ENCODE measurements around the gene TTLL10. TPM values are rescaled to one million over a fixed set of nuclear protein-coding genes. Genes with fewer than 3 reads are reported as not detected.
A peak's percentile ranks its signal among the peaks of the same experiment; 100 is the strongest.

The TTLL10 gene
- polyA plus RNA-seq, 1 of the 3 experiments (the other 2 are of a cell fraction) = not detected

GRCh38 chr1:1203561-1204424, 30.1 kb downstream of the TTLL10 start:
- H2AFZ ChIP-seq (ENCODE audit: low read depth) = no peak overlapping the region
- ChIA-PET POLR2A (interaction anchor here (0.6 kb wide), 1 partner anchor 10 kb away, joined by 3 read pairs; the partner anchor contains the start of gene TNFRSF4), CTCF (interaction anchor here (3.8 kb wide), 1 partner anchor 81 kb away, joined by 16 read pairs; no protein-coding TSS in a partner anchor)
- peaks cover 3 to 8% of the 10 kb centered on the region in 2 experiments; a peak in 1 of 4 replicates for H3K4me1 ChIP-seq (ENCODE audit: control insufficient read depth in 1 of 2, insufficient read depth in 2 of 2, low read depth in 1 of 2, low read length in 1 of 2)
- no peaks in the 10 kb centered on the region for H3K9me2 ChIP-seq
- H4K20me1 ChIP-seq (ENCODE audit: insufficient read depth) = no peaks in the 10 kb centered on the region
- H3K27me3 ChIP-seq (ENCODE audit: insufficient read depth) = peaks cover 7% of the 10 kb centered on the region; the same call in 1 of the 2 replicates
- H3K79me2 ChIP-seq (ENCODE audit: insufficient read depth) = no peaks in the 10 kb centered on the region
- no peaks in the 10 kb centered on the region for H3K36me3 ChIP-seq (replicated peaks in 1 of 2; ENCODE audit: control insufficient read depth in 1 of 2, insufficient read depth in 2 of 2, low read length in 1 of 2)
- no peak overlapping the region for H3K9ac ChIP-seq
- H3K27ac ChIP-seq (ENCODE audit: low read depth in 2 of 2, low read length in 1 of 2) = no peak overlapping the region
- TF ChIP-seq RAD21 (IDR thresholded peaks at IDR 0.05; ENCODE audit: low read length) = no peak
- TF ChIP-seq MEF2A (IDR thresholded peaks at IDR 0.05; ENCODE audit: borderline replicate concordance, low read depth) = no peak
- no peak for TF ChIP-seq EZH2phosphoT487 (IDR thresholded peaks at IDR 0.05; ENCODE audit: borderline replicate concordance, low read depth)
- TF ChIP-seq CTCF (IDR thresholded peaks at IDR 0.05) = no peak
- no peak for TF ChIP-seq ZBTB33 (IDR thresholded peaks at IDR 0.05; ENCODE audit: borderline replicate concordance, low read depth)
- no peak for TF ChIP-seq TCF12 (IDR thresholded peaks at IDR 0.05)
- TF ChIP-seq EP300 (IDR thresholded peaks at IDR 0.05; ENCODE audit: borderline replicate concordance in 1 of 2, low read depth in 1 of 2, low read length in 1 of 2) = no peak
- TF ChIP-seq CHD2 (IDR thresholded peaks at IDR 0.05; ENCODE audit: low read length, partially characterized antibody) = no peak
- TF ChIP-seq JUND (IDR thresholded peaks at IDR 0.05) = no peak
- no peak for TF ChIP-seq SMC3 (IDR thresholded peaks at IDR 0.05; ENCODE audit: low read depth, low read length)
- TF ChIP-seq ELF1 (IDR thresholded peaks at IDR 0.05) = no peak
- TF ChIP-seq GATA2 (CRISPR knock-in tag; IDR thresholded peaks at IDR 0.05) = no peak
- no peak for TF ChIP-seq USF2 (IDR thresholded peaks at IDR 0.05; ENCODE audit: borderline replicate concordance, low read depth, low read length)
- 53% methylated on average over 3 of the region's 49 CpGs for WGBS (ENCODE audit: low lambda C conversion rate)
- DNase-seq = peak; percentile 74
- no peak overlapping the region for H3K4me3 ChIP-seq (ENCODE audit: low read depth in 2 of 2, low read length in 1 of 2)
- H3K9me3 ChIP-seq = no peaks in the 10 kb centered on the region
- no peaks in the 10 kb centered on the region for H3F3A ChIP-seq (replicated peaks; ENCODE audit: insufficient read depth)
- H3K4me2 ChIP-seq = no peak overlapping the region

Measured in SK-N-SH (cell line).